ENCODE data around the gene C5orf34. TPM values are rescaled to one million over a fixed set of nuclear protein-coding genes. Genes with fewer than 3 reads are reported as not detected.

The C5orf34 gene
- total and polyA plus RNA-seq, 2 of the 4 experiments (the other 2 are of a cell fraction) = 3.3 to 6.1 TPM

GRCh38 chr5:43548358-43548757 is 33.4 kb upstream of the C5orf34 start:
- no peak overlapping the region for H3K14ac ChIP-seq (replicated peaks; ENCODE audit: low read depth, low read length)
- no peak overlapping the region for H2AK9ac ChIP-seq (replicated peaks; ENCODE audit: low read depth, low read length, poor library complexity)
- in situ Hi-C loops (cut with MboI; ENCODE audit: low sequenced_read_pairs) = no loop called here
- peaks cover 39 to 52% of the 10 kb centered on the region in 2 experiments for H3K79me1 ChIP-seq (ENCODE audit: low read depth in 1 of 2, low read length in 2 of 2)
- no peak overlapping the region for H4K8ac ChIP-seq (ENCODE audit: low read depth in 2 of 2, low read length in 2 of 2)
- H3K4me1 ChIP-seq (ENCODE audit: control insufficient read depth, insufficient read depth, low read length) = no peaks in the 10 kb centered on the region
- H3K4me3 ChIP-seq (ENCODE audit: insufficient read depth, low read depth, low read length) = no peak overlapping the region
- H2AK5ac ChIP-seq (ENCODE audit: low read depth, low read length) = no peak overlapping the region
- ChIA-PET CTCF (interaction anchor here (0.7 kb wide), 1 partner anchor 321 kb away, joined by 4 read pairs; no protein-coding TSS in a partner anchor), POLR2A (ENCODE audit: unreplicated experiment) (no interaction called here)
- dilution Hi-C loops (cut with HindIII; ENCODE audit: low sequenced_read_pairs, unreplicated experiment) = no loop called here
- no peak overlapping the region for H3K9ac ChIP-seq (ENCODE audit: low read depth, low read length)
- H3K36me3 ChIP-seq (ENCODE audit: control insufficient read depth, insufficient read depth, low read length) = peaks cover 33% of the 10 kb centered on the region
- no peak overlapping the region for H3K4me2 ChIP-seq (ENCODE audit: low read depth, low read length)
- ATAC-seq (ENCODE audit: low read depth) (no peak), DNase-seq (no peak)
- H4K91ac ChIP-seq (ENCODE audit: insufficient read depth, low read depth, low read length) = no peak overlapping the region
- H2BK5ac ChIP-seq (ENCODE audit: low read depth, low read length, poor library complexity, severe bottlenecking) = no peak overlapping the region
- no peaks in the 10 kb centered on the region for H3K9me3 ChIP-seq (ENCODE audit: control insufficient read depth, insufficient read depth, low read length)
- H2AFZ ChIP-seq (replicated peaks; ENCODE audit: low read length, poor library complexity) = no peak overlapping the region
- peaks cover 4% of the 10 kb centered on the region; the same call in 1 of the 2 replicates for H4K20me1 ChIP-seq (ENCODE audit: insufficient read depth, low read length)
- no peak overlapping the region for H3K56ac ChIP-seq (ENCODE audit: extremely low read depth, insufficient read depth, low read length)
- H3K4ac ChIP-seq (ENCODE audit: low read depth, low read length) = no peak overlapping the region
- no peak overlapping the region for H3K27ac ChIP-seq (ENCODE audit: insufficient read depth, low read length)
- BruUV-seq (replicated peaks) = no TSS peak
- no peak overlapping the region for H2BK120ac ChIP-seq (ENCODE audit: low read depth, low read length)
- no peak overlapping the region for H2BK15ac ChIP-seq (ENCODE audit: low read depth, low read length)
- no peak overlapping the region for H3K18ac ChIP-seq (ENCODE audit: low read depth, low read length)
- intact Hi-C loops (cut with micrococcal nuclease) = no loop called here
- TF ChIP-seq FOS (IDR thresholded peaks at IDR 0.05; ENCODE audit: low read depth, low read length) (no peak), SMC3 (IDR thresholded peaks at IDR 0.05; ENCODE audit: low read depth, low read length) (no peak), MAZ (IDR thresholded peaks at IDR 0.05; ENCODE audit: borderline replicate concordance, low read depth, low read length) (no peak), MAFK (IDR thresholded peaks at IDR 0.05; ENCODE audit: low read depth, low read length) (no peak), RFX5 (IDR thresholded peaks at IDR 0.05; ENCODE audit: low read depth, low read length) (no peak), CHD1 (IDR thresholded peaks at IDR 0.05; ENCODE audit: low read depth, low read length) (no peak)
- no peaks in the 10 kb centered on the region for H3K27me3 ChIP-seq (ENCODE audit: control insufficient read depth, insufficient read depth, low read length)
- no peak overlapping the region for H3K23ac ChIP-seq (ENCODE audit: low read depth, low read length)
- no peak overlapping the region for H2BK20ac ChIP-seq (ENCODE audit: low read depth, low read length)
- no peak overlapping the region for H4K5ac ChIP-seq (ENCODE audit: low read depth, low read length)
- H3K9me1 ChIP-seq (ENCODE audit: insufficient read depth, low read length) = no peaks in the 10 kb centered on the region; the same call in 1 of the 2 replicates
- no CpG with 5 or more reads among the region's 5 CpGs for WGBS, 2 experiments (ENCODE audit: extremely low coverage in 2 of 2, insufficient read length in 1 of 2)

Measured in IMR-90 (cell line).